H1 (cell line): Measurements from ENCODE around the gene CCDC91. TPM values are rescaled to one million over a fixed set of nuclear protein-coding genes. Genes with fewer than 3 reads are reported as not detected.

ENCODE experiments used
- CTCF ChIA-PET: fragments of 300-600 bp; sonication (Branson Sonifier 250); formaldehyde crosslinking; loops from one replicate; lab custom pipeline; 2021; ENCODE audit not compliant: partially characterized antibody; lab: Charles Lee
- POLR2A ChIA-PET: fragments of 300-600 bp; sonication (Branson Sonifier 250); formaldehyde crosslinking; loops from one replicate; lab custom pipeline; 2021; ENCODE audit warnings: inconsistent platforms; ENCODE audit not compliant: partially characterized antibody; lab: Charles Lee
- DNase-seq, 2 experiments: peaks; one replicate each; pipeline versions ENCODE4 v3.0.0 to v3.0.0-alpha.2; 2010 to 2022; ENCODE audit warnings: low spot score in 2 of 2, low read depth in 1 of 2, mixed read lengths in 1 of 2
- FAIRE-seq: peaks from 2 replicates; lab custom pipeline; 2011; peaks lifted over from hg19 to GRCh38; lab: Jason Lieb, UNC
- H2AFZ ChIP-seq: 2 replicates; pipeline ENCODE4 v1.8.1; 2012; ENCODE audit warnings: low read length, inconsistent platforms
- H2AK5ac ChIP-seq: 2 replicates; pipeline ENCODE4 v1.6.1; 2013; ENCODE audit warnings: low read depth, low read length
- H2BK120ac ChIP-seq: replicated peaks from 2 replicates; pipeline ENCODE3; 2013; ENCODE audit warnings: low read depth, low read length, inconsistent platforms
- H2BK12ac ChIP-seq: 2 replicates; pipeline ENCODE4 v1.6.1; 2013; ENCODE audit warnings: low read depth, low read length
- H2BK15ac ChIP-seq: 2 replicates; pipeline ENCODE4 v1.6.1; 2013; ENCODE audit warnings: low read length
- H2BK20ac ChIP-seq: 2 replicates; pipeline ENCODE4 v1.6.1; 2013; ENCODE audit warnings: low read length
- H2BK5ac ChIP-seq: 2 replicates; pipeline ENCODE4 v1.6.1; 2013; ENCODE audit warnings: low read depth, low read length
- H3K14ac ChIP-seq: 2 replicates; pipeline ENCODE4 v1.6.1; 2013; ENCODE audit warnings: inconsistent platforms; ENCODE audit not compliant: insufficient read length
- H3K18ac ChIP-seq: 2 replicates; pipeline ENCODE4 v1.6.1; 2013; ENCODE audit warnings: low read length; ENCODE audit errors: extremely low read depth
- H3K23ac ChIP-seq: 2 replicates; pipeline ENCODE4 v1.6.1; 2013; ENCODE audit warnings: inconsistent platforms; ENCODE audit not compliant: insufficient read length
- H3K23me2 ChIP-seq: 2 replicates; pipeline ENCODE4 v1.6.1; 2013; ENCODE audit warnings: low read depth, low read length
- H3K27ac ChIP-seq: 2 replicates; pipeline ENCODE4 v1.6.1; 2011; ENCODE audit warnings: low read depth, low read length, inconsistent platforms
- H3K27me3 ChIP-seq, 4 experiments: replicated peaks in 1 of 4; 1 replicate in 1 of 4; 2 replicates in 3 of 4; pipeline versions ENCODE4 v1.6.1 to v1.8.1; 2011 to 2013; ENCODE audit warnings: low read length in 3 of 4, mild to moderate bottlenecking in 3 of 4, inconsistent platforms in 2 of 4, mixed read lengths in 2 of 4, moderate library complexity in 1 of 4; ENCODE audit not compliant: control insufficient read depth in 3 of 4, insufficient read depth in 3 of 4; ENCODE audit errors: extremely low read depth in 1 of 4
- H3K36me3 ChIP-seq, 4 experiments: 2 replicates each; pipeline versions ENCODE4 v1.6.1 to v1.8.1; 2011 to 2013; ENCODE audit warnings: mild to moderate bottlenecking in 4 of 4, low read length in 3 of 4, moderate library complexity in 2 of 4, control low read depth in 1 of 4, inconsistent platforms in 1 of 4; ENCODE audit not compliant: insufficient read depth in 4 of 4, control insufficient read depth in 2 of 4
- H3K4ac ChIP-seq: replicated peaks from 2 replicates; pipeline ENCODE3; 2013; ENCODE audit warnings: low read length, low read depth, mixed read lengths, inconsistent platforms; ENCODE audit not compliant: insufficient read length
- H3K4me1 ChIP-seq, 4 experiments: replicated peaks in 1 of 4; 1 replicate in 1 of 4; 2 replicates in 3 of 4; pipeline versions ENCODE4 v1.6.1 to v1.8.1; 2011 to 2013; ENCODE audit warnings: low read length in 3 of 4, inconsistent platforms in 2 of 4, mixed read lengths in 1 of 4; ENCODE audit not compliant: insufficient read depth in 4 of 4, control insufficient read depth in 3 of 4
- H3K4me2 ChIP-seq, 2 experiments: 2 replicates each; pipeline versions ENCODE4 v1.6.1 to v1.8.1; 2011 to 2013; ENCODE audit warnings: low read depth in 2 of 2, low read length in 2 of 2, control low read depth in 1 of 2, inconsistent platforms in 1 of 2, mild to moderate bottlenecking in 1 of 2; ENCODE audit not compliant: insufficient read depth in 1 of 2
- H3K4me3 ChIP-seq, 4 experiments: fragments of 200-600, 300-600 bp in 1 of 4; sonication (generic), shearing (Covaris generic), sonication (Bioruptor Twin) in 1 of 4; 2 replicates each; pipeline versions ENCODE4 v1.5.1 to v1.8.1; 2011 to 2016; ENCODE audit warnings: low read length in 4 of 4, low read depth in 3 of 4, control low read depth in 2 of 4, inconsistent platforms in 2 of 4, mild to moderate bottlenecking in 2 of 4, mixed read lengths in 1 of 4, moderate library complexity in 1 of 4; ENCODE audit not compliant: insufficient read depth in 2 of 4; ENCODE audit errors: extremely low read depth in 1 of 4
- H3K56ac ChIP-seq: replicated peaks from 2 replicates; pipeline ENCODE3; 2013; ENCODE audit warnings: low read depth, mild to moderate bottlenecking, mixed read lengths, low read length, inconsistent platforms; ENCODE audit not compliant: insufficient read length
- H3K79me1 ChIP-seq: 2 replicates; pipeline ENCODE4 v1.6.1; 2013; ENCODE audit warnings: low read depth, low read length, control low read depth
- H3K79me2 ChIP-seq, 2 experiments: 2 replicates each; pipeline versions ENCODE4 v1.6.1 to v1.8.1; 2012 to 2013; ENCODE audit warnings: low read length in 2 of 2, mild to moderate bottlenecking in 2 of 2, inconsistent platforms in 1 of 2; ENCODE audit not compliant: insufficient read depth in 2 of 2, control insufficient read depth in 1 of 2
- H3K9ac ChIP-seq, 4 experiments: replicated peaks in 1 of 4; 1 replicate in 1 of 4; 2 replicates in 3 of 4; pipeline versions ENCODE4 v1.6.1 to v1.8.1; 2011 to 2013; ENCODE audit warnings: low read depth in 3 of 4, low read length in 3 of 4, control low read depth in 2 of 4, mild to moderate bottlenecking in 2 of 4, moderate library complexity in 2 of 4, inconsistent platforms in 1 of 4; ENCODE audit errors: extremely low read depth in 1 of 4
- H3K9me3 ChIP-seq, 2 experiments: 2 replicates each; pipeline versions ENCODE4 v1.6.1 to v1.8.1; 2012 to 2013; ENCODE audit warnings: mild to moderate bottlenecking in 2 of 2, moderate library complexity in 2 of 2, control low read depth in 1 of 2, inconsistent platforms in 1 of 2, low read depth in 1 of 2, low read length in 1 of 2, mixed read lengths in 1 of 2; ENCODE audit not compliant: insufficient read depth in 2 of 2
- H4K20me1 ChIP-seq, 2 experiments: replicated peaks in 1 of 2; 2 replicates each; pipeline versions ENCODE3 to v1.8.1; 2011 to 2013; ENCODE audit warnings: inconsistent platforms in 2 of 2, low read length in 2 of 2, mild to moderate bottlenecking in 1 of 2; ENCODE audit not compliant: insufficient read depth in 2 of 2, control insufficient read depth in 1 of 2
- H4K5ac ChIP-seq: 2 replicates; pipeline ENCODE4 v1.6.1; 2013; ENCODE audit warnings: low read length, low read depth, mixed read lengths, inconsistent platforms; ENCODE audit not compliant: insufficient read length
- H4K8ac ChIP-seq: 2 replicates; pipeline ENCODE4 v1.8.0; 2013; ENCODE audit warnings: mild to moderate bottlenecking, moderate library complexity, low read length, inconsistent platforms; ENCODE audit not compliant: insufficient read depth; ENCODE audit errors: extremely low read depth
- H4K91ac ChIP-seq: replicated peaks from 2 replicates; pipeline ENCODE3; 2013; ENCODE audit warnings: low read length, mixed read lengths, inconsistent platforms; ENCODE audit not compliant: insufficient read length
- ATF2 ChIP-seq: IDR thresholded peaks from 2 replicates; pipeline ENCODE4 v1.6.1; 2012; ENCODE audit warnings: low read length, inconsistent platforms
- CBX5 ChIP-seq: fragments of 300-800, 300-1000 bp; sonication (generic); IDR thresholded peaks from 2 replicates; pipeline ENCODE4 v1.7.1; 2016; ENCODE audit warnings: antibody characterized with exemption, low read length, low read depth
- CBX8 ChIP-seq: fragments of 300-800, 300-1000 bp; sonication (generic); IDR thresholded peaks from 2 replicates; pipeline ENCODE4 v1.7.1; 2016; ENCODE audit warnings: low read depth, low read length, borderline replicate concordance
- CHD2 ChIP-seq: IDR thresholded peaks from 2 replicates; pipeline ENCODE4 v1.6.1; 2012; ENCODE audit warnings: low read length, improper control_type of control experiment
- CTBP2 ChIP-seq: IDR thresholded peaks from 2 replicates; pipeline ENCODE4 v1.7.0; 2011; ENCODE audit warnings: borderline replicate concordance, mild to moderate bottlenecking, moderate library complexity, mixed read lengths, low read length; ENCODE audit not compliant: insufficient read depth, insufficient read length
- EGR1 ChIP-seq: IDR thresholded peaks from 2 replicates; pipeline ENCODE4 v1.6.1; 2011; ENCODE audit warnings: low read depth, low read length, borderline replicate concordance
- FOSL1 ChIP-seq: IDR thresholded peaks from 2 replicates; pipeline ENCODE4 v1.6.1; 2011; ENCODE audit warnings: mild to moderate bottlenecking, low read depth, low read length, moderate library complexity; ENCODE audit not compliant: insufficient read depth
- HDAC2 ChIP-seq, 2 experiments: fragments of 300-600 bp in 1 of 2; sonication (generic) in 1 of 2; IDR thresholded peaks; 2 replicates each; pipeline ENCODE4 v1.6.1; 2011 to 2012; ENCODE audit warnings: low read depth in 2 of 2, low read length in 2 of 2, mild to moderate bottlenecking in 2 of 2, moderate library complexity in 2 of 2, borderline replicate concordance in 1 of 2, inconsistent platforms in 1 of 2
- JUND ChIP-seq: IDR thresholded peaks from 2 replicates; pipeline ENCODE4 v1.6.1; 2011; ENCODE audit warnings: mild to moderate bottlenecking, improper control_type of control experiment, low read length
- KDM5A ChIP-seq: fragments of 200-600 bp; IDR thresholded peaks from 2 replicates; pipeline ENCODE4 v1.7.1; 2012; ENCODE audit warnings: mild to moderate bottlenecking, low read length, inconsistent platforms, mixed read lengths
- PHF8 ChIP-seq: fragments of 200-600 bp; sonication (generic); conservative IDR thresholded peaks from 2 replicates; pipeline ENCODE4 v1.7.1; 2012; ENCODE audit warnings: low read depth, mild to moderate bottlenecking, inconsistent platforms, low read length, moderate library complexity
- TAF1 ChIP-seq: IDR thresholded peaks from 2 replicates; pipeline ENCODE4 v1.6.1; 2011; ENCODE audit warnings: mild to moderate bottlenecking, low read depth, low read length
- TAF7 ChIP-seq: optimal IDR thresholded peaks from 2 replicates; pipeline ENCODE3; 2011; ENCODE audit warnings: low read depth, mild to moderate bottlenecking, inconsistent platforms, low read length, moderate library complexity, borderline replicate concordance
- polyA plus RNA-seq, 7 experiments: library from polyadenylated mRNA; depleted of rRNA in 3 of 7; stranded (reverse) in 5 of 7; unstranded in 2 of 7; fragments of >200 nt in 5 of 7; fragments of 200-250 nt in 2 of 7; gene quantifications; 1 replicate in 5 of 7; 2 replicates in 1 of 7; 4 replicates in 1 of 7; pipeline versions ENCODE4 v1.2.1 to v1.2.3, GENCODE V29; 2011 to 2013; ENCODE audit warnings: missing spikeins in 2 of 7, mixed read lengths in 2 of 7
- total RNA-seq: library from RNA; stranded (reverse); fragmentation: NEBNext Ultra II Directional; extraction: Animal tissue kit (Norgen Biotek cat#: 25700); gene quantifications from 2 replicates; pipeline ENCODE4 v1.2.1, GENCODE V29; 2021

CCDC91 gene
- total and polyA plus RNA-seq, 2 of the 8 experiments (the other 6 are each of a cell fraction or from before 2014, with no cell fraction given) = 8.6 to 23.1 TPM

DNA sequence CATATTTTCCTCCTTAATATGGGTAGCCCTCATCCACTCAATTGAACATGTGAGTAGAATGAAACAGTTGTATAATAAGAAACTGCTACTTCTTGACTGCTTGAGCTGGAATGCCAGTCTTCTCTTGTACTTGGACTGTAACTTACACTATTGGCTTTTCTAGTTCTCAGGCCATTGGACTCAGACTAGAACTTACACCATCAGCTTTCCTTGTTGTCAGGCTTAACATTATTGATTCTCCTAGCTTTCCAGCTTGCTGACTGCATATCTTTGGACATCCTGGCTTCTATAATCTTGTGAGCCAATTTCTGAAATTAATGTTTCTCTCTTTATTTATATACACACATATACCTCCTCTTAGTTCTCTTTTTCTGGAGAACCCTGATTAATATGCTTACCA lies 24.8 kb downstream of the CCDC91 start:
- peaks cover 9 to 14% of the 10 kb centered on the region in 2 experiments; a peak in 3 of 4 replicates for H3K9me3 ChIP-seq
- H3K36me3 ChIP-seq = peaks cover 0 to 20% (median 4%) of the 10 kb centered on the region in 4 experiments; a peak in 3 of 8 replicates
- no peak overlapping the region for H3K9ac ChIP-seq
- H2BK20ac ChIP-seq = no peak overlapping the region
- H3K56ac ChIP-seq = no peak overlapping the region
- H2AFZ ChIP-seq = no peak overlapping the region
- H4K8ac ChIP-seq = no peak overlapping the region
- no peak overlapping the region for H3K23ac ChIP-seq
- no peak for DNase-seq
- H2BK120ac ChIP-seq = no peak overlapping the region
- FAIRE-seq = no peak
- no peak overlapping the region for H3K27ac ChIP-seq
- no peak overlapping the region for H3K4ac ChIP-seq
- no peak overlapping the region for H4K91ac ChIP-seq
- no peaks in the 10 kb centered on the region for H4K20me1 ChIP-seq
- peaks cover 0 to 58% of the 10 kb centered on the region in 2 experiments; a peak in 2 of 4 replicates for H3K79me2 ChIP-seq
- H3K27me3 ChIP-seq = no peaks in the 10 kb centered on the region
- H3K18ac ChIP-seq = no peak overlapping the region
- peaks cover 0 to 6% (median 0%) of the 10 kb centered on the region in 4 experiments; a peak in 2 of 7 replicates for H3K4me1 ChIP-seq
- H3K4me3 ChIP-seq = no peak overlapping the region
- H2AK5ac ChIP-seq = no peak overlapping the region
- no peaks in the 10 kb centered on the region; the same call in 1 of the 2 replicates for H3K79me1 ChIP-seq
- no peak overlapping the region for H3K14ac ChIP-seq
- H3K23me2 ChIP-seq = no peaks in the 10 kb centered on the region; the same call in 1 of the 2 replicates
- H4K5ac ChIP-seq = no peak overlapping the region
- H2BK12ac ChIP-seq = no peak overlapping the region
- H2BK5ac ChIP-seq = no peak overlapping the region
- ChIA-PET CTCF (interaction anchor here (0.7 kb wide), 1 partner anchor 22 kb away, joined by 3 read pairs; no protein-coding TSS in a partner anchor), POLR2A (interaction anchor here (0.6 kb wide), 1 partner anchor 1052 kb away, joined by 3 read pairs; no protein-coding TSS in a partner anchor)
- H2BK15ac ChIP-seq = no peak overlapping the region
- H3K4me2 ChIP-seq = no peak overlapping the region
- TF ChIP-seq CBX8 = no peak
- no peak for TF ChIP-seq CBX5
- no peak for TF ChIP-seq CTBP2
- TF ChIP-seq ATF2 = no peak
- TF ChIP-seq HDAC2 (IDR thresholded peaks at IDR 0.05; ENCODE audit: borderline replicate concordance in 1 of 2, low read depth in 2 of 2, low read length in 2 of 2) = no peak
- no peak for TF ChIP-seq TAF7
- TF ChIP-seq KDM5A = no peak
- TF ChIP-seq PHF8 = no peak
- TF ChIP-seq EGR1 = no peak
- TF ChIP-seq CHD2 = no peak
- no peak for TF ChIP-seq TAF1
- no peak for TF ChIP-seq JUND
- TF ChIP-seq FOSL1 = no peak
